ENCODE data around the gene NAALADL2. TPM values are rescaled to one million over a fixed set of nuclear protein-coding genes. Genes with fewer than 3 reads are reported as not detected.

NAALADL2 gene
- total and polyA plus RNA-seq, 9 of the 15 experiments (the other 6 are each of a cell fraction or from before 2014, with no cell fraction given): 0.29 to 1.1 (median 0.79) TPM; not detected in 1

DNA sequence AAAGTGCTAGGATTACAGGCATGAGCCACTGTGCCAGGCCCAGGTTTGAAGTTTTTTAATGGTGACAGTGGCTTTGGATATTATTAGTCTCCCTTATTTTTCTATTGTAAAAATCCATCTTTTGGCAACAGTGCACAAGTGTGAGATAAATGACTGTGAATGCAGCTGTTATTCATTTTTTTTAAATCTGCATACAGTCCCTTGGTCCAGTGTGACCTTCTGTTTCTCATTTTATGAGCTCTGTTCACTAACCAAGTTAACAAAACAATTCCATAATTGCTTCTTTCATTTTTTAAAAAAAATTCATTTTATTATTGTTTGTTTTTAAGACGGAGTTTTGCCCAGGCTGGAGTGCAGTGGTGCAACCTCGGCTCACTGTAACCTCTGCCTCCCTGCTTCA, 381.8 kb downstream of the NAALADL2 start:
- in situ Hi-C loops (cut with MboI): no loop called here
- Histone ChIP-seq H3K9ac (ENCODE audit: insufficient read depth in 1 of 2, low read depth in 2 of 2, low read length in 2 of 2) (no peak overlapping the region), H3K36me3 (ENCODE audit: control insufficient read depth, insufficient read depth, low read length) (no peaks in the 10 kb centered on the region), H3K4me3 (no peak overlapping the region), H2AFZ (ENCODE audit: low read depth, low read length) (no peak overlapping the region), H3K27ac (ENCODE audit: extremely low read depth, low read depth, low read length) (no peak overlapping the region), H3K9me3 (replicated peaks; ENCODE audit: control insufficient read depth, insufficient read depth, low read depth, low read length) (no peaks in the 10 kb centered on the region), H4K20me1 (replicated peaks; ENCODE audit: control insufficient read depth, insufficient read depth, low read length) (no peaks in the 10 kb centered on the region), H3K4me2 (ENCODE audit: insufficient read depth, low read length) (no peak overlapping the region), H3K27me3 (ENCODE audit: control insufficient read depth in 2 of 2, insufficient read depth in 2 of 2, low read length in 2 of 2) (no peaks in the 10 kb centered on the region), H3K4me1 (replicated peaks in 1 of 2; ENCODE audit: control insufficient read depth in 2 of 2, insufficient read depth in 2 of 2, low read length in 2 of 2) (no peaks in the 10 kb centered on the region), H3K79me2 (ENCODE audit: control insufficient read depth, insufficient read depth, low read length) (no peaks in the 10 kb centered on the region), H3K9me1 (ENCODE audit: control insufficient read depth, insufficient read depth, low read length) (no peaks in the 10 kb centered on the region)
- FAIRE-seq: no peak
- ChIA-PET CTCF (ENCODE audit: low intra/inter-chr PET ratio) (no interaction called here), POLR2A (no interaction called here)
- intact Hi-C loops (cut with micrococcal nuclease): no loop called here
- no peak for ATAC-seq
- BruUV-seq (replicated peaks): no TSS peak
- no peak for DNase-seq (ENCODE audit: extremely low read depth in 1 of 4, low spot score in 3 of 4)
- whole genome bisulfite sequencing (ENCODE audit: insufficient coverage, low coverage, missing lambda C conversion rate): 0% methylated on average over 2 of the region's 2 CpGs
- TF ChIP-seq PPARD (CRISPR knock-in tag; IDR thresholded peaks at IDR 0.05): no peak
- TF ChIP-seq ZNF239 (CRISPR knock-in tag; IDR thresholded peaks at IDR 0.05): no peak
- no peak for TF ChIP-seq HDAC1 (IDR thresholded peaks at IDR 0.05)
- no peak for TF ChIP-seq BMI1 (IDR thresholded peaks at IDR 0.05; ENCODE audit: low read length)
- TF ChIP-seq ZFP30 (CRISPR knock-in tag; IDR thresholded peaks at IDR 0.05; ENCODE audit: borderline replicate concordance): no peak
- no peak for TF ChIP-seq TCF3 (CRISPR knock-in tag; IDR thresholded peaks at IDR 0.05)
- TF ChIP-seq ZNF280B (CRISPR knock-in tag; IDR thresholded peaks at IDR 0.05): no peak
- TF ChIP-seq ZMIZ1 (IDR thresholded peaks at IDR 0.05; ENCODE audit: low read depth in 2 of 2, low read length in 2 of 2): no peak
- TF ChIP-seq MITF (IDR thresholded peaks at IDR 0.05): no peak
- TF ChIP-seq ZNF75A (CRISPR knock-in tag; IDR thresholded peaks at IDR 0.05): no peak
- TF ChIP-seq, protein P1, sequence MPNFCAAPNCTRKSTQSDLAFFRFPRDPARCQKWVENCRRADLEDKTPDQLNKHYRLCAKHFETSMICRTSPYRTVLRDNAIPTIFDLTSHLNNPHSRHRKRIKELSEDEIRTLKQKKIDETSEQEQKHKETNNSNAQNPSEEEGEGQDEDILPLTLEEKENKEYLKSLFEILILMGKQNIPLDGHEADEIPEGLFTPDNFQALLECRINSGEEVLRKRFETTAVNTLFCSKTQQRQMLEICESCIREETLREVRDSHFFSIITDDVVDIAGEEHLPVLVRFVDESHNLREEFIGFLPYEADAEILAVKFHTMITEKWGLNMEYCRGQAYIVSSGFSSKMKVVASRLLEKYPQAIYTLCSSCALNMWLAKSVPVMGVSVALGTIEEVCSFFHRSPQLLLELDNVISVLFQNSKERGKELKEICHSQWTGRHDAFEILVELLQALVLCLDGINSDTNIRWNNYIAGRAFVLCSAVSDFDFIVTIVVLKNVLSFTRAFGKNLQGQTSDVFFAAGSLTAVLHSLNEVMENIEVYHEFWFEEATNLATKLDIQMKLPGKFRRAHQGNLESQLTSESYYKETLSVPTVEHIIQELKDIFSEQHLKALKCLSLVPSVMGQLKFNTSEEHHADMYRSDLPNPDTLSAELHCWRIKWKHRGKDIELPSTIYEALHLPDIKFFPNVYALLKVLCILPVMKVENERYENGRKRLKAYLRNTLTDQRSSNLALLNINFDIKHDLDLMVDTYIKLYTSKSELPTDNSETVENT (CRISPR knock-in tag; IDR thresholded peaks at IDR 0.05): no peak
- no peak for TF ChIP-seq ELK3 (CRISPR knock-in tag; IDR thresholded peaks at IDR 0.05)
- TF ChIP-seq BRCA1 (IDR thresholded peaks at IDR 0.05): no peak
- no peak for TF ChIP-seq BRCA1 (CRISPR knock-in tag; IDR thresholded peaks at IDR 0.05)
- no peak for TF ChIP-seq OTX1 (CRISPR knock-in tag; IDR thresholded peaks at IDR 0.05)
